ENCODE results near the gene CARD19.

DNA sequence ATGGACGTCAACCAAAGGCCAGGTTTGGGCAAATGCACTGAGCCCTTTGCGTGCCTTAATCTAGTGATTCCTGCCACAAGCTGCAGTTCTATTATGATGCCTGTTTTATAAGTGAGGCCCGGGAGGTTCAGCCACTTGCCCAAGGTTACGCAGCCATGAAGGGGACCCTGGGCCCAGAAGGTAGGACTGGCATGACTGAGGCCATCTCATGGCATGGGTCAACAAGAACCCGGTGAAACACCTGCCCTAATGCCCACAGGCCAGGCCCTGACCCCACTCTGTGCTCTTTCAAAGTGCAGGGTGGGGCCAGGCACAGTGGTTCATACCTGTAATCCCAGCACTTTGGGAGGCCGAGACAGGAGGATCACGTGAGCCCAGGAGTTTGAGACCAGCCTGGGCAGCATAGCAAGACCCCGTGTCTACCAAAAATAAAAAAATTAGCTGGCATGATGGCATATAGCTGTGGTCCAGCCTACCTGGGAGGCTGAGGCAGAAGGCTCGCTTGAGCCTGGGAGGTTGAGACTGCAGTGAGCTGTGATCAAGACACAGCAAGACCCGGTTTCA lies 29.4 kb downstream of the CARD19 start:
- TF ChIP-seq, protein P1, sequence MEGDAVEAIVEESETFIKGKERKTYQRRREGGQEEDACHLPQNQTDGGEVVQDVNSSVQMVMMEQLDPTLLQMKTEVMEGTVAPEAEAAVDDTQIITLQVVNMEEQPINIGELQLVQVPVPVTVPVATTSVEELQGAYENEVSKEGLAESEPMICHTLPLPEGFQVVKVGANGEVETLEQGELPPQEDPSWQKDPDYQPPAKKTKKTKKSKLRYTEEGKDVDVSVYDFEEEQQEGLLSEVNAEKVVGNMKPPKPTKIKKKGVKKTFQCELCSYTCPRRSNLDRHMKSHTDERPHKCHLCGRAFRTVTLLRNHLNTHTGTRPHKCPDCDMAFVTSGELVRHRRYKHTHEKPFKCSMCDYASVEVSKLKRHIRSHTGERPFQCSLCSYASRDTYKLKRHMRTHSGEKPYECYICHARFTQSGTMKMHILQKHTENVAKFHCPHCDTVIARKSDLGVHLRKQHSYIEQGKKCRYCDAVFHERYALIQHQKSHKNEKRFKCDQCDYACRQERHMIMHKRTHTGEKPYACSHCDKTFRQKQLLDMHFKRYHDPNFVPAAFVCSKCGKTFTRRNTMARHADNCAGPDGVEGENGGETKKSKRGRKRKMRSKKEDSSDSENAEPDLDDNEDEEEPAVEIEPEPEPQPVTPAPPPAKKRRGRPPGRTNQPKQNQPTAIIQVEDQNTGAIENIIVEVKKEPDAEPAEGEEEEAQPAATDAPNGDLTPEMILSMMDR (IDR thresholded peaks at IDR 0.05 in 4 of 5, conservative IDR thresholded peaks at IDR 0.05 in 1 of 5): no peak
- no peak for TF ChIP-seq POLR2A (IDR thresholded peaks at IDR 0.05)

Measured in gastrocnemius medialis (tissue), 4 donors.